Frontal cortex (tissue), 4 donors: ENCODE measurements around the gene UGT1A10. TPM values are rescaled to one million over a fixed set of nuclear protein-coding genes. Genes with fewer than 3 reads are reported as not detected.
"Not testable (repeated sequence)": the region's sequence is repeated elsewhere in the genome, so short reads cannot be mapped to it uniquely, and the experiment has no call there.

ENCODE experiments used
- DNase-seq, 2 donors: peaks; one replicate each; pipeline ENCODE4 v3.0.0; 2012; ENCODE audit warnings: low spot score in 2 of 2
- FAIRE-seq: peaks from 2 replicates; lab custom pipeline; 2012; peaks lifted over from hg19 to GRCh38; lab: Jason Lieb, UNC
- total RNA-seq: library from RNA; depleted of rRNA; stranded (reverse); fragments of >200 nt; gene quantifications from one replicate; pipeline ENCODE4 v1.2.3, GENCODE V29; 2014
- donor health status: control.
- donor health status: control.
- donor health status: control.

UGT1A10 gene
- not detected for total RNA-seq

- FAIRE-seq, DNase-seq: not testable (repeated sequence)
These were observed at the start of gene UGT1A10 for GRCh38 chr2:233636306-233636705. TSS of gene UGT1A10 (plus strand) at chr2:233636448. CDS start at chr2:233636523, 75 bp downstream.

DNA sequence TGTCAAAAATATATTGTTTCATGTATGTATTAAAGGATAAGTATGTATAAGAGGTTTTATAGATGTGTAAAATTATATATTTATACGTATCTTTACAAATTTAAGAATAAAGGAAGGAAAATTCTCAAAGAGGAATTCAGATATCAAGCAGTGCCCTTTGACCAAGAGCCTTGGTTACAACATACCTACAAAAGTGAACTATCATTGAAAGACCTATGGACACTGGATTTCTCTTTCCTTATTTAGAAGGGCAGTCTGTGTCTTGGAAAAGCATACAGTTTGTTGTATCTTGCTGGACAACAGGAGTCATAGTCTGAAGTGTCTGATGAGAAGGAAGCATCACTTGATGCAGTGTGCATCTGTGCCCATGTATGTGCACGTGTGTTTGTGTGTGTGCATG, 47.8 kb upstream of the UGT1A10 start:
- FAIRE-seq (no peak), DNase-seq (no peak)

GRCh38 chr2:233592706-233593105, 43.5 kb upstream of the UGT1A10 start:
- not testable (repeated sequence) for FAIRE-seq, DNase-seq

DNA sequence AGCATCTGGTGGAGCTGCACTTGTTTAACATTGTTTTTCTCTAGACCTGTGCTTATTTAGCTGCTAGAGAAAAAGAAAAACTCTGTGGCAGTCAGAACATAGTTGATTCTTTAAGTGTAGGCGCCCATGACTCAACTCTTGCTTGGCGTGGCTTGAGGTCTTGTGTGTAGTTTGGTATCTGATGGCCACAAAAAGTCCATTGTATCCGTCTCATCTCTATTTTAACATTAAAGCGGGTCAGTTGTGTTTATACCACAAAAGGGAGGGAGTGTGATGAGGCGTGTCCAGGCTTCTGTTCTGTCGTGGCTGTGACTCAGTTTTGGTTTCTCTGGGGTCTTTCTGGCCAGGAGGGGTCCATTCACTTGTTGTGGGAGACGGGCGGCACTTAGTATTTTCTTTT, 43.0 kb upstream of the UGT1A10 start:
- FAIRE-seq, result no peak
- DNase-seq, result no peak

GRCh38 chr2:233597522-233597921, 38.7 kb upstream of the UGT1A10 start:
- DNase-seq, result no peak
- no peak for FAIRE-seq

DNA sequence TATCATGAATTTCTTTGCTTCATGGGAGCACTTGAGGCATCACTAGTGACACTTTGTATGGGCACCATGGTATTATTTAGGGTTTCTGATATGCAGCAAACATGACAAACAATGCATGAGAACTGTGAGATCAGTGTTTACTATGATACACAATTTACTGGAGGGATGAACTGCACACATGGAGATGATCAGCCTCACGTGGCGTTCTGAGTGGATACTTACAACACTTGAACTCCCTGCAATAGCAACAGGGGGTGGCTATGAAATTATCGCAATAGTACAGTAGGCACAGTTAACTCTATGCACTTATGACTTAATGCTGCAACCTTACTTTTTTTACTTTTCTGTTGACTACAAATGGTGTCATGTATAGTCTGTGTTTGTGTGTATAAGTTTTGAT, 37.3 kb upstream of the UGT1A10 start:
- DNase-seq (no peak), FAIRE-seq (no peak)

DNA sequence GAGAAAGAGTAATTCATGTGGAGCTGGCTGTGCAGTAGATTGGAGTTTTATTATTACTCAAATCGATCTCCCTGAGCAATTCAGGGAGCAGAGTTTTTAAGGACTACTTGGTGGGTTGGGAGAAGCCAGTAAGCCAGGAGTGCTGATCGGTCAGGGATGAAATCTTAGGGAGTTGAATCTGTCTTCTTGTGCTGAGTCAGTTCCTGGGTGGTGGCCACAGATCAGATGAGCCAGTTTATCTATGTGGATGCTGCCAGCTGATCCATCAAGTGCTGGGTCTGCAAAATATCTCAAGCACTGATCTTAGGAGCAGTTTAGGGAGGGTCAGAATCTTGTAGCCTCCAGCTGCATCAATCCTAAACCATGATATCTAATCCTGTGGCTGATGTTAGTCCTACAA, 35.9 kb upstream of the UGT1A10 start:
- DNase-seq (no peak), FAIRE-seq (no peak)

DNA sequence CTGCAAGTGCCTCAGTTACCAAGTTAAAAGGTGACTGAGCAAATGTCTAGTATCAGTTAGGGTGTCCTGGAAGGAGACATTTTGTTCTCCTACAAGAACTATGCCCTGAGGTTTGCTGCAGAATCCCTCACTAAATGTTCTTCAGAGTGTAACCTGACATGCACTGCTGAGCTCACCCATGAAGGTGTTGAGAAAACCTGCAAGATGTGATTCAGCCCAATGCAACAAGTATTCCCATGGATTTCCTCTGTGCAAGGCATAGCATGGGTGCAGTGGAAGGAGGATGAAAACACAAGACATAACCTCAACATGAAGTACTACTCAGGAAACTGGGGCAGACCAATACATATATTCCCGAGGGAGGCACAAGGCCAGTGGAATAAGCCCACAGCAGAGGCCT, 34.2 kb upstream of the UGT1A10 start:
- FAIRE-seq (no peak), DNase-seq (no peak)

DNA sequence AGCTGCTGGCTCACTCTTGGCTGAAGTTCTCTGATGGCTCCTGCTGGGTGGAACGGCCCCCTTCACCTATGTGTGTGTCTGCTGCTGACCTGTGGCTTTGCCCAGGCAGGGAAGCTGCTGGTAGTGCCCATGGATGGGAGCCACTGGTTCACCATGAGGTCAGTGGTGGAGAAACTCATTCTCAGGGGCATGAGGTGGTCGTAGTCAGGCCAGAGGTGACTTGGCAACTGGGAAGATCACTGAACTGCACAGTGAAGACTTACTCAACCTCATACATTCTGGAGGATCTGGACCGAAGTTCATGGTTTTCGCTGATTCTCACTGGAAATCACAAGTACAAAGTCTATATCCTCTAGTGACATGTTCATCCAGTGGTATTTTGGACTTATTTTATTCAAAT, 32.7 kb upstream of the UGT1A10 start:
- DNase-seq (no peak), FAIRE-seq (no peak)

GRCh38 chr2:233604826-233605225, 31.4 kb upstream of the UGT1A10 start:
- DNase-seq (no peak), FAIRE-seq (no peak)

DNA sequence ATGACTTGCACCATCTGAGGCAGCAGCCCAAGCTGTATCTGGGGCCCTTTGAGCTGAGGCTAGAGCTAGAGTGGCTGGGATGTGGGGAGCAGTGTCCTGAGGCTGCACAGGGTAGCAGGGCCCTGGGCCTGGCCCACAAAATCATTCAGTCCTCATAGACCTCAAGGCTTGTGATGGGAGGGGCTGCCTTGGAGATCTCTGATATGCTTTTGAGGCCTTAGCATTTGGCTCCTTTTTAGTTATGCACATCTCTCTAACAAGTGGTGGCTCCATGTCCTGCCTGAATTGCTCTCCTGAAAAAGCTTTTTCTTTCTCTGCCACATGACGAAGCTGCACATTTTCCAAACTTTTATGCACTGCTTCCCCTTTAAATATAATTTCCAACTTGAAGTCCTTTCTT, 30.6 kb upstream of the UGT1A10 start:
- DNase-seq (no peak), FAIRE-seq (no peak)

GRCh38 chr2:233611284-233611683, 25.0 kb upstream of the UGT1A10 start:
- no peak for FAIRE-seq
- no peak for DNase-seq

DNA sequence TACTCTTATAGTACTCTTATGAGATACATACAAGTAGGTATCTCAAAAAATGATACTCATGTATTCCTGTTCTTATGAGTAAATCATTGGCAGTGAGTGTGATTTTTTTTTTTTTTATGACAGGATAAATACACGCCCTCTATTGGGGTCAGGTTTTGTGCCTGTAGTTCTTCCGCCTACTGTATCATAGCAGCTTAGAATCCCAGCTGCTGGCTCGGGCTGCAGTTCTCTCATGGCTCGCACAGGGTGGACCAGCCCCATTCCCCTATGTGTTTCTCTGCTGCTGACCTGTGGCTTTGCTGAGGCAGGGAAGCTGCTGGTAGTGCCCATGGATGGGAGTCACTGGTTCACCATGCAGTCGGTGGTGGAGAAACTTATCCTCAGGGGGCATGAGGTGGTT, 18.8 kb upstream of the UGT1A10 start, which contains the start of gene UGT1A8:
TSS of gene UGT1A8 (plus strand) at position 158 of the 400 bp plus-strand sequence. CDS start at position 233, 75 bp downstream.
- not testable (repeated sequence) for FAIRE-seq, DNase-seq

DNA sequence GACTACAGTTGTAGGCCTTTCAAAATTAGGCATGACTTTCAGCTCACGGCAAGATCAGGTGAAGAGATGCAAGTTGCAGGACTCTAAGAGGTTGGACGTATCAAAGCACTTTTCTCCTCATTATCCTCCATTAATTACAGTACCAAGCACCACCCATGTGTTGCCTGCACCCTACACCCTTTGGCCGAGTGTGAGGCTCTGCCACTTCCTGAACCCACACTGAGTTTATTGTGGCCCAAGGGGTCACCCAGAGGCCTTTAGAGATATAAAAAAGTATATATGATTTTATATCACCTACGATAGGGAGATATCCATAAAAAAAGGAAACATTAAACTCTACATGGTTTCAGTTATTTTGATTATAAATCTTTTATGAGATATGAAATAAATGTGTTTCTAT, 16.0 kb upstream of the UGT1A10 start:
- DNase-seq, result no peak
- FAIRE-seq, result no peak

DNA sequence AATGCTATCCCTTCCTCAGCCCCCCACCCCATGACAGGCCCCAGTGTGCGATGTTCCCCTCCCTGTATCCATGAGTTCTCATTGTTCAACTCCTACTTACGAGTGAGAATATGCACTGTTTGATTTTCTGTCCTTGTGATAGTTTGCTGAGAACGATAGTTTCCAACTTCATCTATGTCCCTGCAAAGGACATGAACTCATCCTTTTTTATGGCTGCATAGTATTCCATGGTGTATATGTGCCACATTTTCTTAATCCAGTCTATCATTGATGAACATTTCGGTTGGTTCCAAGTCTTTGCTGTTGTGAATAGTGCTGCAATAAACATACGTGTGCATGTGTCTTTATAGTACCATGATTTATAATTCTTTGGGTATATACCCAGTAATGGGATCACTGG, 14.4 kb upstream of the UGT1A10 start:
- DNase-seq, FAIRE-seq: not testable (repeated sequence)

- no peak for FAIRE-seq
- DNase-seq, result no peak
These were observed 8.8 kb upstream of the UGT1A10 start for GRCh38 chr2:233627331-233628025.

- FAIRE-seq (no peak), DNase-seq (no peak)
These were observed 2.6 kb downstream of the UGT1A10 start for GRCh38 chr2:233638836-233639235.

- no peak for FAIRE-seq
- DNase-seq, result no peak
These were observed 3.6 kb downstream of the UGT1A10 start for GRCh38 chr2:233639860-233640259.

- DNase-seq, result no peak
These were observed 6.9 kb downstream of the UGT1A10 start for GRCh38 chr2:233643128-233643527.

GRCh38 chr2:233646033-233646432, 9.8 kb downstream of the UGT1A10 start:
- not testable (repeated sequence) for FAIRE-seq, DNase-seq

More at GRCh38 chr2:233643128-233643527, 6.9 kb downstream of the UGT1A10 start:
- no peak for FAIRE-seq

DNA sequence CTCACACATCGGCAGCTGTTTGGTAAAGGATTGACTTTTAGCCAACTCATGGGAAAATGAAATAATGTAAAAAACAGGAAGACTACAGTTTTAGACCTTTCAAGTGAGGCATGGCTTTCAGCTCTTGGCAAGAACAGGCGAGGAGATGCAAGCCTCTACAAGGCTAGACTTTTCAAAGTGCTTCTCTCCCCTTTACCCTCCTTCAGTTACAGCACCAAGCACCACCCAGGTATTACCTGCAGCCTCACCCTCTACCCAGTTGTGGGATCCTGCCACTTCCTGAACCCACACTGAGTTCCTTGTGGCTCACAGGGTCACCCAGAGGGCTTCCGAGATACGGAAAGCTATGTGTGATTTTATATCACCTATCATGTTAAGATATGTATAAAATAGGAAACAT, 14.7 kb downstream of the UGT1A10 start:
- FAIRE-seq, result no peak
- DNase-seq, result no peak

GRCh38 chr2:233651430-233651829, 15.2 kb downstream of the UGT1A10 start:
- FAIRE-seq, result no peak

More at GRCh38 chr2:233651430-233651829, 15.2 kb downstream of the UGT1A10 start:
- no peak for DNase-seq
